Psoas muscle (tissue), 8 donors: Measurements from ENCODE around the gene SCPEP1. TPM values are rescaled to one million over a fixed set of nuclear protein-coding genes. Genes with fewer than 3 reads are reported as not detected.

Source experiments
- ATAC-seq, 4 donors: fragments of 200-7000 bp; cut with Tn5 transposase; one replicate each; pipeline ENCODE4 v1.9.1; 2020; ENCODE audit warnings: moderate library complexity in 3 of 4, mild to moderate bottlenecking in 2 of 4
- DNase-seq, 2 donors: peaks; one replicate each; pipeline ENCODE4 v3.0.0-alpha.2; 2020
- H3K27ac ChIP-seq: fragments of 200-600 bp; one replicate; pipeline ENCODE4 v1.8.0; 2022
- H3K27me3 ChIP-seq, 3 donors: fragments of 200-600 bp in 1 of 3; one replicate each; pipeline versions ENCODE4 v1.6.1 to v1.8.0; 2013 to 2022; ENCODE audit warnings: low read length in 2 of 3, mild to moderate bottlenecking in 2 of 3, moderate library complexity in 1 of 3; ENCODE audit not compliant: insufficient read depth in 3 of 3
- H3K36me3 ChIP-seq, 2 donors: fragments of 200-600 bp in 1 of 2; one replicate each; pipeline versions ENCODE4 v1.6.1 to v1.8.0; 2013 to 2022; ENCODE audit warnings: low read depth in 1 of 2, mild to moderate bottlenecking in 1 of 2, moderate library complexity in 1 of 2; ENCODE audit not compliant: insufficient read depth in 1 of 2
- H3K4me1 ChIP-seq: fragments of 200-600 bp; one replicate; pipeline ENCODE4 v1.8.0; 2022
- H3K4me3 ChIP-seq: fragments of 200-600 bp; one replicate; pipeline ENCODE4 v1.8.0; 2022; ENCODE audit warnings: mild to moderate bottlenecking
- H3K9me3 ChIP-seq: fragments of 200-600 bp; one replicate; pipeline ENCODE4 v1.8.0; 2022
- CTCF ChIP-seq: fragments of 200-600 bp; IDR thresholded peaks from one replicate; pipeline ENCODE4 v1.8.0; 2022; ENCODE audit warnings: antibody characterized with exemption
- WGBS, 3 donors: extraction: QIAGEN DNeasy Blood & Tissue Kit; methylation state at CpG; one replicate each; pipeline versions ENCODE4 v1.1.6 to v1.1.7; 2013; 5-methylcytosine and 5-hydroxymethylcytosine counted together
- intact Hi-C, 2 donors: fragments of 100-400 bp; cut with DNase I; formaldehyde crosslinking; loops; one replicate each; pipeline versions ENCODE4 v1.11.0 to v1.14.2; 2022
- polyA plus RNA-seq, 3 donors: library from polyadenylated mRNA; stranded (reverse); fragments of 200-250 nt; gene quantifications; one replicate each; pipeline ENCODE4 v1.2.3, GENCODE V29; 2013
- total RNA-seq, 4 donors: library from RNA; stranded (reverse); fragmentation: NEBNext Ultra II Directional in 2 of 4; extraction: Animal tissue kit (Norgen Biotek cat#: 25700) in 2 of 4; gene quantifications; one replicate each; pipeline versions ENCODE4 v1.2.1 to v1.2.4, GENCODE V29; 2021 to 2023
- donor health status: healthy with polysubstance abuse.
- donor health status: DM: no; HTN: no; CAD: no; lungs with moderate emphysema.
- donor health status: Bipolar disorder and iron deficiency.
- donor health status: healthy.
- donor health status: DM: yes; HTN: yes; CAD: no.
- donor health status: DM: no; HTN: no; CAD: no.
- donor health status: DM: no; HTN: no; CAD: no.
- donor health status: DM: yes; HTN: yes; CAD: no.

The SCPEP1 gene
- total and polyA plus RNA-seq, 7 donors = 5.8 to 33.1 (median 12.2) TPM

DNA sequence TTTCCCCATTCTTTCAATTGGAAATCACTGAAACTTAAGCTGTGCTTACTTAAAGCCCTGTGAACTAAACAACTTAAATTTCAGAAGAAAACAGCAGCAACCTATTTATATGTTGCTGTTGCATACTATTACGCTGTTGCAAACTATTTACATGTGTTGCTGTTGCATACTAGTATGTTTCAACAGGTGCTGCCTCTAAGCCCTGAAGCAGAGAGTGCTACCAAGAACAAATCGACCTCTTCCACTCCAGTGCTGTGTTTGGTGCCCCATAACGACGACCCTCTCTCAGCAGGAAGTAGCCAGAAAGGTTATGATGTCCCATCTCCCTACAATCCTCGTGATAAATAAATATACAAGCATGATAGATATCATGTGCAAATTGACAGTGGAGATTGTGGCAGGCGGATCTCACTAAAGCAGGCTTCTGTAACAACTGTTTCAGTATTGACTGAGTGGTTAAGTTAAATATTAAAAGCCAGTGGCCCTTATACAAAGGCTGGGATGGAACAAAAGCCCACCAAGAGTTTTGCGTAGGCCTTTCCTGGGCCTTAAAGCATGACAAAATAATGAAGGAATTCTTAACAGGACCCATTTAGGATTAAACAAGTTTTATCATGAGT, 5.7 kb upstream of the SCPEP1 start:
- WGBS, 3 donors = 78 to 84% (median 79%) methylated on average over 7 of the region's 7 CpGs
- no peak for TF ChIP-seq CTCF
- ATAC-seq = no peak

DNA sequence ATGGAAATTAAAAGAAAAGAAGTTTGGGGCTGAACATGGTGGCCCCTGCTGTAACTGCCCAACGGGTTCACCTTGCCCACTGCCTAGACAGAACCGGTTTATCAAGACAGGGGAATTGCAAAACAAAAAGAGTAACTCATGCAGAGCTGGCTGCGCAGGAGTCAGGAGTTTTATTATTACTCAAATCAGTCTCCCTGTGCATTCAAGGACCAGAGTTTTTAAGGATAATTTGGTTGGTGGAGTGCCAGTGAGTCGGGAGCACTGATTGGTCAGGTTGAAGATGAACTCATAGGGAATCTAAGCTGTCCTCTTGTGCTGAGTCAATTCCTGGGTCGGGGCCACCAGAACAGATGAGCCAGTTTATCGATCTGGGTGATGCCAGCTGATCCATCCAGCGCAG, 4.4 kb upstream of the SCPEP1 start:
- ATAC-seq (no peak), DNase-seq (no peak)
- no peak overlapping the region for H3K4me3 ChIP-seq
- no peak overlapping the region for H3K27ac ChIP-seq
- no peaks in the 10 kb centered on the region for H3K36me3 ChIP-seq
- TF ChIP-seq CTCF = no peak
- no peaks in the 10 kb centered on the region for H3K9me3 ChIP-seq
- peaks cover 3% of the 10 kb centered on the region for H3K4me1 ChIP-seq
- no peaks in the 10 kb centered on the region for H3K27me3 ChIP-seq
- intact Hi-C loops = no loop called here
- 72 to 76% (median 73%) methylated on average over 7 of the region's 7 CpGs for WGBS, 3 donors

More for the DNA sequence above, 5.7 kb upstream of the SCPEP1 start:
- Histone ChIP-seq H3K27ac (no peak overlapping the region), H3K36me3 (no peaks in the 10 kb centered on the region), H3K4me3 (no peak overlapping the region), H3K9me3 (no peaks in the 10 kb centered on the region), H3K4me1 (no peaks in the 10 kb centered on the region), H3K27me3 (no peaks in the 10 kb centered on the region)
- DNase-seq = no peak
- intact Hi-C loops = no loop called here

DNA sequence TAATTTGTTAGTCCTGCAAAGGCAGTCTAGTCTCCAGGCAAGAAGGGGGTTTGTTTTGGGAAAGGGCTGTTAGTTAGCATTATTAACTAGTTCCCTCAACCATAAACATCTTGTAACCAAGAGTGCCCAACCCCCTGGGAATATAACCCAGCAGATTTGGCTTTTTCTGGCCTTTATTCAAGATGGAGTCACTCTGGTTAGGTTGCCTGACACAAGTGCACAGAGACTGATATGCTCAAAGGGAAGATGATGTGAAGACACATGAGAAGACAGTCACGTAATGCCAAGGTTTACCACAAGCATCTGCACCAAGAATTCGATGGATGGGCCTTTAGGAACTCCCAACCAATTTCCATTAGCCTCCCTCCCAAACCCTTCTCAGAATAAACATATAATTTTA, 3.9 kb upstream of the SCPEP1 start:
- WGBS, 3 donors = 91 to 94% (median 93%) methylated on average over 2 of the region's 2 CpGs
- no peaks in the 10 kb centered on the region for H3K27me3 ChIP-seq
- no peak overlapping the region for H3K27ac ChIP-seq
- no peak overlapping the region for H3K4me3 ChIP-seq
- peaks cover 8% of the 10 kb centered on the region for H3K4me1 ChIP-seq
- intact Hi-C loops = no loop called here
- no peaks in the 10 kb centered on the region for H3K9me3 ChIP-seq
- ATAC-seq (no peak), DNase-seq (no peak)
- no peak for TF ChIP-seq CTCF
- no peaks in the 10 kb centered on the region for H3K36me3 ChIP-seq

DNA sequence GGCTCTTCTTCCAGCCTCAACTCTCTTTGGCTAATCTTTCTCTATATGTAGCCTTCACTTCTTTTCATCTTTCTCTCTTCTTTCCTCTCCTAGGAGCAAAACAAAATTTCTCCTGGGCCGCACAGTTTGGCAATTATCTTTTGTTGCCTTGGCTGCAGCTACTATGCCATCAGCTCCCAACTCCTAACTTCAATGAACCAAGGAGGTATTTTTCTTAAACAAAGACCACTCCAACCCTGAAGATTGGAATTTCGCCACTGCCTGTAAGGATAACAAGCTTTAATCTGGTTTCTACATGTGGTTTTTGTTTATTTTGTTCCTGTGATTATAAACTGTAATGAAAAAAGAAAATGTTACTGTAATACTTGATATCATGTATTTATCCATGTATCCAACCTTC, 2.3 kb upstream of the SCPEP1 start:
- no peak for DNase-seq

More for the DNA sequence above, 2.3 kb upstream of the SCPEP1 start:
- Histone ChIP-seq H3K27ac (no peak overlapping the region), H3K9me3 (no peaks in the 10 kb centered on the region), H3K27me3 (no peaks in the 10 kb centered on the region), H3K4me3 (no peak overlapping the region), H3K36me3 (peaks cover 0 to under 1% of the 10 kb centered on the region in 2 donors), H3K4me1 (peaks cover 8% of the 10 kb centered on the region)
- WGBS, 3 donors = 91 to 98% (median 93%) methylated on average over 2 of the region's 2 CpGs
- TF ChIP-seq CTCF = no peak
- intact Hi-C loops = no loop called here
- no peak for ATAC-seq
